ENCODE data around the gene APOE. TPM values are rescaled to one million over a fixed set of nuclear protein-coding genes. Genes with fewer than 3 reads are reported as not detected.

Gene APOE
- total RNA-seq, 1 donor from 2014 or later = 655 TPM

DNA sequence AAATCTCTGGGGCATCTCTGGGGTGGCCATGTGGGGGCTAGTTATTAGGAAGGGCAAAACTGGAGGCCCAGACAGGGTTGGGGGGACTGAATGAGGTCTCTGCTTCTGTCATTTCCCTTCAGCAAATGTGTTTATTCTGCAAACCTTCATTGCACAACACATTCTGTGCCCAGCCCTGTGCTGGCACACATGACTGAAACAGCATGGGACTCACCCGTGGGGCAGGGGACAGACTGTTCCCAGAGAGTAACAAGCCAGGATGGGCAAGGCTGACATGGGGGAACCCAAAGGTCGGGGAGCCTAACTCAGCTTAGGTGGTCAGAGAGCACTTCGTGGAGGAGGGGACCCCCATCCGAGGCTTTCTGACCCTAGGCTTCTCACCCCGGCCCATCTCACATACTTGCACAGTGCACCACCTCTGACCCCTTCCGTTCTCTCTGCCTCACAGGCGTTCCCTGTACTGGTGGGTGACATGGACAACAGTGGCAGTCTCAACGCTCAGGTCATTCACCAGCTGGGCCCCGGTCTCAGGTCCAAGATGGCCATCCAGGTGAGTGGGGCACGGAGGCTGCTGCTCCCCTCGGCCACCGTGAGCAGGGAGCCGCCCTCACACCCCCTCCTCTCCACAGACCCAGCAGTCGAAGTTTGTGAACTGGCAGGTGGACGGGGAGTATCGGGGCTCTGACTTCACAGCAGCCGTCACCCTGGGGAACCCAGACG, 12.1 kb upstream of the APOE start:
- peaks cover 27% of the 10 kb centered on the region for H3K4me1 Mint-ChIP-seq (ENCODE audit: low read depth, unreplicated experiment)
- Histone ChIP-seq H3K9me3 (ENCODE audit: insufficient read depth, low read depth, low read length) (no peaks in the 10 kb centered on the region), H3K4me1 (ENCODE audit: insufficient read depth, low read length) (peaks cover 23% of the 10 kb centered on the region), H3K27me3 (ENCODE audit: insufficient read depth, low read length) (no peaks in the 10 kb centered on the region), H3K4me3 (ENCODE audit: insufficient read depth, low read depth, low read length) (no peak overlapping the region), H3K27ac (ENCODE audit: low read depth, low read length) (no peak overlapping the region), H4K20me1 (ENCODE audit: insufficient read depth, low read length) (peaks cover 49% of the 10 kb centered on the region), H3K36me3 (ENCODE audit: insufficient read depth, low read length) (peaks cover 19% of the 10 kb centered on the region), H3K79me2 (ENCODE audit: insufficient read depth, low read length) (peaks cover 58% of the 10 kb centered on the region), H2AFZ (ENCODE audit: low read depth, low read length) (no peak overlapping the region), H3K4me2 (ENCODE audit: low read length) (no peak overlapping the region), H3K9ac (ENCODE audit: low read length) (no peak overlapping the region)
- DNase-seq (ENCODE audit: low read depth) (no peak), FAIRE-seq (no peak)
- no peak overlapping the region for H3K27ac Mint-ChIP-seq (ENCODE audit: unreplicated experiment)
- peaks cover 23% of the 10 kb centered on the region for H3K36me3 Mint-ChIP-seq (ENCODE audit: low read depth, unreplicated experiment)
- no peak for TF ChIP-seq CTCF (IDR thresholded peaks at IDR 0.05; ENCODE audit: insufficient read depth, low read depth, low read length)
- no peak for TF ChIP-seq EZH2 (IDR thresholded peaks at IDR 0.05; ENCODE audit: insufficient read depth, low read length)
- no peaks in the 10 kb centered on the region for H3K27me3 Mint-ChIP-seq (ENCODE audit: low read depth, unreplicated experiment)
- no peaks in the 10 kb centered on the region for H3K9me3 Mint-ChIP-seq (ENCODE audit: unreplicated experiment)
- H3K4me3 Mint-ChIP-seq (ENCODE audit: unreplicated experiment) = peak overlapping the region; percentile 97

DNA sequence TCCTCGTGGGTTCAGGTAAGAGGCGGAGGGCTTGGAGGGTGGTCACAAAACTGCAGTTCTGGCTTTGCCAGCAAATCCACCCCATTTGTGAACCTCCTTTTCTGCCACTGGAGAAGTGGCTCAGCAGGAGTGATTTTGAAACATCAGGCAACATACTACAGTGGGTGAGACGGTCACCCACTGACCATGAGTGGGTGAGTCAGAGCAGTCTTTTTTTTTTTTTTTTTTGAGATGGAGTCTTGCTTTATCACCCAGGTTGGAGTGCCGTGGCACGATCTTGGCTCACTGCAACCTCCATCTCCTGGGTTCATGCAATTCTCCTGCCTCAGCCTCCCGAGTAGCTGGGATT, 11.6 kb upstream of the APOE start:
- no peak overlapping the region for H3K4me3 ChIP-seq (ENCODE audit: insufficient read depth, low read depth, low read length)
- H3K27me3 Mint-ChIP-seq (ENCODE audit: low read depth, unreplicated experiment) = no peaks in the 10 kb centered on the region
- TF ChIP-seq CTCF (IDR thresholded peaks at IDR 0.05; ENCODE audit: insufficient read depth, low read depth, low read length) (no peak), EZH2 (IDR thresholded peaks at IDR 0.05; ENCODE audit: insufficient read depth, low read length) (no peak)
- no peak overlapping the region for H3K27ac ChIP-seq (ENCODE audit: low read depth, low read length)
- no peaks in the 10 kb centered on the region for H3K27me3 ChIP-seq (ENCODE audit: insufficient read depth, low read length)
- H3K9me3 ChIP-seq (ENCODE audit: insufficient read depth, low read depth, low read length) = no peaks in the 10 kb centered on the region
- peaks cover 23% of the 10 kb centered on the region for H3K36me3 Mint-ChIP-seq (ENCODE audit: low read depth, unreplicated experiment)
- no peak overlapping the region for H3K4me3 Mint-ChIP-seq (ENCODE audit: unreplicated experiment)
- peaks cover 58% of the 10 kb centered on the region for H3K79me2 ChIP-seq (ENCODE audit: insufficient read depth, low read length)
- H3K4me2 ChIP-seq (ENCODE audit: low read length) = no peak overlapping the region
- H2AFZ ChIP-seq (ENCODE audit: low read depth, low read length) = no peak overlapping the region
- peaks cover 19% of the 10 kb centered on the region for H3K36me3 ChIP-seq (ENCODE audit: insufficient read depth, low read length)
- peaks cover 23% of the 10 kb centered on the region for H3K4me1 ChIP-seq (ENCODE audit: insufficient read depth, low read length)
- peaks cover 26% of the 10 kb centered on the region for H3K4me1 Mint-ChIP-seq (ENCODE audit: low read depth, unreplicated experiment)
- peaks cover 49% of the 10 kb centered on the region for H4K20me1 ChIP-seq (ENCODE audit: insufficient read depth, low read length)
- no peak for DNase-seq (ENCODE audit: low read depth)
- no peak overlapping the region for H3K9ac ChIP-seq (ENCODE audit: low read length)
- H3K9me3 Mint-ChIP-seq (ENCODE audit: unreplicated experiment) = no peaks in the 10 kb centered on the region
- H3K27ac Mint-ChIP-seq (ENCODE audit: unreplicated experiment) = no peak overlapping the region
- FAIRE-seq = no peak

- DNase-seq (ENCODE audit: low read depth) (no peak), FAIRE-seq (no peak)
- Histone ChIP-seq H3K9ac (ENCODE audit: low read length) (no peak overlapping the region), H3K4me3 (ENCODE audit: insufficient read depth, low read depth, low read length) (no peak overlapping the region), H3K4me1 (ENCODE audit: insufficient read depth, low read length) (peaks cover 20% of the 10 kb centered on the region), H3K27ac (ENCODE audit: low read depth, low read length) (no peak overlapping the region), H3K27me3 (ENCODE audit: insufficient read depth, low read length) (no peaks in the 10 kb centered on the region), H3K79me2 (ENCODE audit: insufficient read depth, low read length) (peaks cover 58% of the 10 kb centered on the region), H3K9me3 (ENCODE audit: insufficient read depth, low read depth, low read length) (no peaks in the 10 kb centered on the region), H4K20me1 (ENCODE audit: insufficient read depth, low read length) (peaks cover 52% of the 10 kb centered on the region), H2AFZ (ENCODE audit: low read depth, low read length) (no peak overlapping the region), H3K4me2 (ENCODE audit: low read length) (no peak overlapping the region), H3K36me3 (ENCODE audit: insufficient read depth, low read length) (peaks cover 20% of the 10 kb centered on the region)
- Mint-ChIP-seq H3K36me3 (ENCODE audit: low read depth, unreplicated experiment) (peaks cover 23% of the 10 kb centered on the region), H3K27me3 (ENCODE audit: low read depth, unreplicated experiment) (no peaks in the 10 kb centered on the region), H3K4me1 (ENCODE audit: low read depth, unreplicated experiment) (peaks cover 24% of the 10 kb centered on the region), H3K27ac (ENCODE audit: unreplicated experiment) (no peak overlapping the region), H3K4me3 (ENCODE audit: unreplicated experiment) (peak overlapping the region; percentile 70), H3K9me3 (ENCODE audit: unreplicated experiment) (no peaks in the 10 kb centered on the region)
- TF ChIP-seq CTCF (IDR thresholded peaks at IDR 0.05; ENCODE audit: insufficient read depth, low read depth, low read length) (no peak), EZH2 (IDR thresholded peaks at IDR 0.05; ENCODE audit: insufficient read depth, low read length) (no peak)
These were observed 10.7 kb upstream of the APOE start for GRCh38 chr19:44894946-44895345.

Measured in astrocyte (in vitro differentiated cells and primary cell).